Cardiac muscle cell (in vitro differentiated cells and primary cell): Measurements from ENCODE around the gene APBA1. TPM values are rescaled to one million over a fixed set of nuclear protein-coding genes. Genes with fewer than 3 reads are reported as not detected.

Experiments
- DNase-seq, 2 donors: peaks; one replicate each; pipeline versions ENCODE4 v3.0.0 to v3.0.0-alpha.2; 2010 to 2017; ENCODE audit warnings: low read depth in 1 of 2, low spot score in 1 of 2
- H3K27ac ChIP-seq: fragments of 200-600 bp; sonication (generic); 2 replicates; pipeline ENCODE4 v1.5.1; 2016
- H3K27me3 ChIP-seq: fragments of 200-600 bp; sonication (generic); 2 replicates; pipeline ENCODE4 v1.6.0; 2016; ENCODE audit warnings: control low read depth
- H3K36me3 ChIP-seq: fragments of 200-600 bp; sonication (generic); 2 replicates; pipeline ENCODE4 v1.5.1; 2016; ENCODE audit warnings: control low read depth
- H3K4me1 ChIP-seq: fragments of 200-600 bp; sonication (generic); 2 replicates; pipeline ENCODE4 v1.8.1; 2017; ENCODE audit warnings: low read depth, mild to moderate bottlenecking, mixed run types
- H3K4me3 ChIP-seq: fragments of 200-600 bp; sonication (generic); 2 replicates; pipeline ENCODE4 v1.5.1; 2016; ENCODE audit warnings: mild to moderate bottlenecking
- H3K9me3 ChIP-seq: fragments of 200-600 bp; sonication (generic); 2 replicates; pipeline ENCODE4 v1.5.1; 2017; ENCODE audit warnings: low read depth, mild to moderate bottlenecking, control low read depth
- polyA plus RNA-seq: library from polyadenylated mRNA; unstranded; fragments of >200 nt; fragmentation: Nextera tagmentation; extraction: Ambion mirVana; gene quantifications from 2 replicates; pipeline ENCODE4 v1.2.1, GENCODE V29; 2016
- total RNA-seq: library from RNA; depleted of rRNA; stranded (reverse); fragments of >200 nt; gene quantifications from 2 replicates; pipeline ENCODE4 v1.2.3, GENCODE V29; 2016
- TF ChIP-seq, protein P1 (sequence below): IDR thresholded peaks from 2 replicates; pipeline ENCODE4 v1.5.1; 2012; ENCODE audit warnings: low read depth, mild to moderate bottlenecking, low read length

APBA1 gene
- total and polyA plus RNA-seq, 2 experiments from 2014 or later, result 0.93 to 2.4 TPM

DNA sequence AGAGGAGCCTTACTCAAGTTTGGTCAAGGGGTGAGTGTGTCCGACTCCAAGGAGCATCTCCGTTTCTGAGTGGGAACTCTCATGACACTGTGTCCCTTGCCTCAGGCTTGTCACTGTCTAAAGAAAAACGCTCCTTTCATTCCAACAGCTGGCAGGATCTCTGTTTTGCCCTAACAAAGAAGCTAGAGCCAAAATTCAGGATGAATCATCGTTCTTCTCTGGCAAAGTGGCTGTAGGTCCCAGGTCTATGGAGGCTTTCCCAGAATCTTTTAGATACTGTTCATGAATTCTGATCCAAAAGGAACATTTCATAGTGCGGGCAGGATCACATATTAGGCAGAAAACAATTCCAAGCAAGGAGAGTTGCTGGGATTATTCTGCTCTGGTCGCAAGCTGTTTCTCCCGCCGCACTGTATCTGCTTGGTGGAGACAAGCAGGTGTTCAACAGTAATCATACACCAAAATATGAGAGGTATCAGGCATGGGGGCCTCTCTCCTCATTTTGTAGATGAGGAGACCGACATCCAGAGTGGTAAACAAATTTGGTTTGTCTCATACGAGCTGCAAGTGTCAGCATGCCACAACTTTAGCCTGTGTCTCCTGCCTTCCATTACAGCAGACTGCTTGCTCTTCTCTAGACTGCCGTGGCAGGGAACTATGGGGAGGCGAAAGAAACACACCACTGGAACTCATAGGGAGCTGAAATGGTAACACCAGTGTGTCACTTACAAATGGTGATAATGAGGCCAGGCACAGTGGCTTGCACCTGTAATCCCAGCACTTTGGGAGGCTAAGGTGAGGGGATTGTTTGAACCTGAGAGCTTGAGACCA is 274.6 kb downstream of the APBA1 start:
- peak in 1 of 2 donors; percentile 30 for DNase-seq
- no peaks in the 10 kb centered on the region for H3K27me3 ChIP-seq
- peaks cover 9% of the 10 kb centered on the region for H3K4me1 ChIP-seq
- TF ChIP-seq, protein P1, sequence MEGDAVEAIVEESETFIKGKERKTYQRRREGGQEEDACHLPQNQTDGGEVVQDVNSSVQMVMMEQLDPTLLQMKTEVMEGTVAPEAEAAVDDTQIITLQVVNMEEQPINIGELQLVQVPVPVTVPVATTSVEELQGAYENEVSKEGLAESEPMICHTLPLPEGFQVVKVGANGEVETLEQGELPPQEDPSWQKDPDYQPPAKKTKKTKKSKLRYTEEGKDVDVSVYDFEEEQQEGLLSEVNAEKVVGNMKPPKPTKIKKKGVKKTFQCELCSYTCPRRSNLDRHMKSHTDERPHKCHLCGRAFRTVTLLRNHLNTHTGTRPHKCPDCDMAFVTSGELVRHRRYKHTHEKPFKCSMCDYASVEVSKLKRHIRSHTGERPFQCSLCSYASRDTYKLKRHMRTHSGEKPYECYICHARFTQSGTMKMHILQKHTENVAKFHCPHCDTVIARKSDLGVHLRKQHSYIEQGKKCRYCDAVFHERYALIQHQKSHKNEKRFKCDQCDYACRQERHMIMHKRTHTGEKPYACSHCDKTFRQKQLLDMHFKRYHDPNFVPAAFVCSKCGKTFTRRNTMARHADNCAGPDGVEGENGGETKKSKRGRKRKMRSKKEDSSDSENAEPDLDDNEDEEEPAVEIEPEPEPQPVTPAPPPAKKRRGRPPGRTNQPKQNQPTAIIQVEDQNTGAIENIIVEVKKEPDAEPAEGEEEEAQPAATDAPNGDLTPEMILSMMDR, result no peak
- H3K4me3 ChIP-seq, result no peak overlapping the region
- H3K36me3 ChIP-seq, result peaks cover 28% of the 10 kb centered on the region
- H3K9me3 ChIP-seq, result no peaks in the 10 kb centered on the region
- H3K27ac ChIP-seq, result peak overlapping the region; percentile 63

DNA sequence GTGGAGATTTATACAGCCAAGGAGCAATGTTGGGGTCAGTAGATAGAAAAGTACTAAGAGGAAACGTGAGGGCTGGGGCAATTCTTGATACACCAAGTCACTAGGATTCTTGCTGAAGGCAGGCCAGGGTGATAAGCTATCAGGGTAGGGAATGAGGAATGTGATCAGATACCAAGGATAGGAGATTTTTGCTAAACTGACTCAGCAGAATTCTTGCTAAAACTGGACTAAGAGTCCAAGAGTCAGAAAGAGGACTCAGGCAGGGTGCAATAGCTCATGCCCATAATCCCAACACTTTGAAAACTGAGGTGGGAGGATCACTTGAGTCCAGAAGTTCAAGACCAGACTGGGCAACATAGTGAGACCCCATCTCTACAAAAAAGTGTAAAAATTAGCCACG is 275.4 kb downstream of the APBA1 start:
- Histone ChIP-seq H3K4me3 (no peak overlapping the region), H3K4me1 (peaks cover 18% of the 10 kb centered on the region), H3K36me3 (peaks cover 34% of the 10 kb centered on the region), H3K27me3 (no peaks in the 10 kb centered on the region), H3K9me3 (no peaks in the 10 kb centered on the region), H3K27ac (peak overlapping the region; percentile 70)
- TF ChIP-seq, protein P1, result no peak
- no peak for DNase-seq

DNA sequence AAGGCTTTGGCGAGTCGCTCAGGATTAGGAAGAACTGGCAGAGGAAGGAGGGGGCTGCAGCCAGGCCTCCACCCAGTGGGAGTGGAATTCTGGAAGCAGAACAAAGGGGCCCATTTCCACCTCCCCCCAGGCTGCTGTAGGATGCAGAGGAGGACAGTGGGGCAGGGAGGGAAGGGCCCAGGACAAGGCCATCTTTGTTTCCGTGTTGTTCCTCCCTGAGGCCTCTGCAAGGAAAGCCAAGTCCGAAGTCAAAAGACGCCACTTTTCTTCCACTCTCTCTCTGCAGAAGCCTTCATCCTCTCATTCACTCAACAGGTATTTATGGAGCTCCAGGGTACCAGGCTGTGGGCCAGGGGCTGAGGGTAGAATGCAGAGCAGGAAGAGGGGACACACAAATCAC is 276.5 kb downstream of the APBA1 start:
- Histone ChIP-seq H3K4me3 (no peak overlapping the region), H3K36me3 (peaks cover 40% of the 10 kb centered on the region), H3K4me1 (peaks cover 25% of the 10 kb centered on the region), H3K27me3 (no peaks in the 10 kb centered on the region), H3K9me3 (no peaks in the 10 kb centered on the region), H3K27ac (peak overlapping the region; percentile 70)
- TF ChIP-seq, protein P1, result no peak
- no peak for DNase-seq

GRCh38 chr9:69393425-69393824 is 278.7 kb downstream of the APBA1 start:
- no peak for DNase-seq
- H3K9me3 ChIP-seq, result no peaks in the 10 kb centered on the region
- peak overlapping the region; percentile 77 for H3K27ac ChIP-seq
- no peak overlapping the region for H3K4me3 ChIP-seq
- peaks cover 33% of the 10 kb centered on the region for H3K4me1 ChIP-seq
- H3K36me3 ChIP-seq, result peaks cover 59% of the 10 kb centered on the region
- TF ChIP-seq, protein P1, result no peak
- no peaks in the 10 kb centered on the region for H3K27me3 ChIP-seq

GRCh38 chr9:69392826-69393225 is 279.3 kb downstream of the APBA1 start:
- Histone ChIP-seq H3K9me3 (no peaks in the 10 kb centered on the region), H3K27ac (peak overlapping the region; percentile 77), H3K36me3 (peaks cover 65% of the 10 kb centered on the region), H3K27me3 (no peaks in the 10 kb centered on the region), H3K4me1 (peaks cover 31% of the 10 kb centered on the region), H3K4me3 (no peak overlapping the region)
- TF ChIP-seq, protein P1, result no peak
- DNase-seq, result no peak
